ENCODE results near the gene OR13A1.
"Not testable (repeated sequence)": the region's sequence is repeated elsewhere in the genome, so short reads cannot be mapped to it uniquely, and the experiment has no call there.

OR13A1 gene, protein sequence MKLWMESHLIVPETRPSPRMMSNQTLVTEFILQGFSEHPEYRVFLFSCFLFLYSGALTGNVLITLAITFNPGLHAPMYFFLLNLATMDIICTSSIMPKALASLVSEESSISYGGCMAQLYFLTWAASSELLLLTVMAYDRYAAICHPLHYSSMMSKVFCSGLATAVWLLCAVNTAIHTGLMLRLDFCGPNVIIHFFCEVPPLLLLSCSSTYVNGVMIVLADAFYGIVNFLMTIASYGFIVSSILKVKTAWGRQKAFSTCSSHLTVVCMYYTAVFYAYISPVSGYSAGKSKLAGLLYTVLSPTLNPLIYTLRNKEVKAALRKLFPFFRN

DNA sequence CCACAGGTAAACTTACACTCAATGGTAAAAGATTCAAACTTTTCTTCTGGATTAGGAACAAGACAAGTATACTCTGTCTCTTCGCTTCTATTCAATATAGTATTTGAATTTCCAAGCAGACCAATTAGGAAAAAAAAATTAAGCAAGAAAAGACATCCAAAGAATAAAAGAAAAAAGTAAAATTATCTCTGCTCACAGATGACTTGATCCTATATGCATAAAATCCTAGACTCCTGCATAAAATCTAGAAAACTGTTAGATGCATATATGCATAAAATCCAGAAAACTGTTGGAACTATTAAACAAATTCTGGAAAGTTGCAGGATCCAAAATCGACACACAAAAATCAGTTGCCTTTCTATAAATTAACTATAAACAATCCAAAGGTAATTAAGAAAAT is at the start of gene OR13A1:
OR13A1 (minus strand) TSS at position 101 of the 400 bp plus-strand sequence. CDS start 11,186 bp downstream, outside the sequence.
- DNase-seq = no peak

DNA sequence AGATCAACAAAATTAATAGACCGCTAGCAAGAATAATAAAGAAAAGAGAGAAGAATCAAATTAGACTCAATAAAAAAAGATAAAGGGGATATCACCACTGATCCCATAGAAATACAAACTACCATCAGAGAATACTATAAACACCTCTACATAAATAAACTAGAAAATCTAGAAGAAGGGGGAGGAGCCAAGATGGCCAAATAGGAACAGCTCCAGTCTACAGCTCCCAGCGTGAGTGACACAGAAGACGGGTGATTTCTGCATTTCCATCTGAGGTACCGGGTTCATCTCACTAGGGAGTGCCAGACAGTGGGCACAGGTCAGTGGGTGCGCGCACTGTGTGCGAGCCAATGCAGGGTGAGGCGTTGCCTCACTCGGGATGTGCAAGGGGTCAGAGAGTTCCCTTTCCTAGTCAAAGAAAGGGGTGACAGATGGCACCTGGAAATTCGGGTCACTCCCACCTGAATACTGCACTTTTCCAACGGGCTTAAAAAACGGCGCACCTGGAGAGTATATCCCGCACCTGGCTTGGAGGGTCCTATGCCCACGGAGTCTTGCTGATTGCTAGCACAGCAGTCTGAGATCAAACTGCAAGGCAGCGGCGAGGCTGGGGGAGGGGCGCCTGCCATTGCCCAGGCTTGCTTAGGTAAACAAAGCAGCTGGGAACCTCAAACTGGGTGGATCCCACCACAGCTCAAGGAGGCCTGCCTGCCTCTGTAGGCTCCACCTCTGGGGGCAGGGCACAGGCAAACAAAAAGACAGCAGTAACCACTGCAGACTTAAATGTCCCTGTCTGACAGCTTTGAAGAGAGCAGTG is 46.8 kb upstream of the OR13A1 start:
- not testable (repeated sequence) for DNase-seq

DNA sequence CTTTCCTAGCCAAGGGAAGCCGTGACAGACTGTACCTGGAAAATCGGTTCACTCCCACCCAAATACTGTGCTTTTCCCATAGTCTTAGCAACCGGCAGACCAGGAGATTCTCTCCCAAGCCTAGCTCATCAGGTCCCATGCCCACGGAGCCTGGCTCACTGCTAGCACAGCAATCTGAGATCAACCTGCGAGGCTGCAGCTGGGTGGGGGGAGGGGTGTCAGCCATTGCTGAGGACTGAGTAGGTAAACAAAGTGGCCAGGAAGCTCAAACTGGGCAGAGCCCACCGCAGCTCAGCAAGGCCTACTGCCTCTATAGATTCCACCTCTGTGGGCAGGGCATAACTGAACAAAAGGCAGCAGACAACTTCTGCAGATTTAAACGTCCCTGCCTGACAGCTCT is 43.6 kb upstream of the OR13A1 start:
- DNase-seq = not testable (repeated sequence)

DNA sequence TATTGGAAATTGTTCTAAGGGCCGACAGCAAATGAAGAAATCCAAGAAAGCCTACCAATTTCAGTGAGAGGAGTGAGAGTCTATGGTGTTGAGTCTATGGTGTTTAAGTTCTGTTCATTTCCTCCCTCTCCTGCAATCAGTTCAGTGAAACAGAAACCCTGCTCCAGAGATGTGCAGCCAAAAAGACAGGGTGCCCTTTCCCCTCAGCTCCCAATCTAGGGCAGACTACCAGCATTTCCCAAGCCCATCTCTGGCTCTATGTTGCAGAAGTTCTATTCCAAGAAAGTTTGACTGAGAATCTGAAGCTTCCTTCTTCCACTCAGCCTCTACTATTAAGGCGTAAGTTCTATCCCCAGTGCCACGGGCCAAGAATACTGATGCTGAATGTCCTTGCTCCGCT is 40.1 kb upstream of the OR13A1 start:
- no peak for DNase-seq

- no peak for DNase-seq
These were observed 38.9 kb upstream of the OR13A1 start for GRCh38 chr10:45354261-45354660.

GRCh38 chr10:45353186-45353585 is 37.8 kb upstream of the OR13A1 start:
- DNase-seq = no peak

DNA sequence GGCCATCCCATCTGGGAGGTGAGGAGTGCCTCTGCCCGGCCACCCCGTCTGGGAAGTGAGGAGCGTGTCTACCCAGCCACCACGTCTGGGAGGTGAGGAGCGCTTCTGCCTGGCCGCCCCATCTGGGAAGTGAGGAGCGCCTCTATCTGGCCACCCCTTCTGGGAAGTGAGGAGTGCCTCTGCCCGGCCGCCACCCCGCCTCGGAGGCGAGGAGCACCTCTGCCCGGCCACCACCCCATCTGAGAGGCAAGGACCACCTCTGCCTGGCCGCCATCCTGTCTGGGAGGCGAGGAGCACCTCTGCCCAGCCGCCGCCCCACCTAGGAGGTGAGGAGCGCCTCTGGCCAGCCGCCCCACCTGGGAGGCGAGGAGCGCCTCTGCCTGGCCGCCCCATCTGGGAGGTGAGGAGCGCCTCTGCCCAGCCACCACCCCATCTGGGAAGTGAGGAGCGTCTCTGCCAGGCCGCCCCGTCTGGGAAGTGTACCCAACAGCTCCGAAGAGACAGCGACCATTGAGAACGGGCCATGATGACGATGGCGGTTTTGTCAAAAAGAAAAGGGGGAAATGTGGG is 32.9 kb upstream of the OR13A1 start:
- not testable (repeated sequence) for DNase-seq

- DNase-seq = not testable (repeated sequence)
These were observed 32.1 kb upstream of the OR13A1 start for GRCh38 chr10:45347464-45347863.

GRCh38 chr10:45346652-45347335 is 31.4 kb upstream of the OR13A1 start:
- not testable (repeated sequence) for DNase-seq

DNA sequence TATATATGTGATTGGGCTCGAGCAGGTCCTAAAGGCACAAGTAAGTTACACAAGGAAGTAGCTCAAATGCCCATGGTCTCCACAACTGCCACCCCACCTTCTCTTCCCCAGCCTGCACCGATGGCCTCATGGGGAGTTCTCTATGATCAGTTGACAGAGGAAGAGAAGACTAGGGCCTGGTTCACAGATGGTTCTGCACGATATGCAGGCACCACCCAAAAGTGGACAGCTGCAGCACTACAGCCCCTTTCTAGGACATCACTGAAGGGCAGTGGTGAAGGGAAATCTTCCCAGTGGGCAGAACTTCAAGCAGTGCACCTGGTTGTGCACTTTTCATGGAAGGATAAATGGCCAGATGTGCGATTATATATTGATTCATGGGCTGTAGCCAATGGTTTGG is 25.0 kb upstream of the OR13A1 start:
- not testable (repeated sequence) for DNase-seq

GRCh38 chr10:45339894-45340293 is 24.5 kb upstream of the OR13A1 start:
- no peak for DNase-seq

GRCh38 chr10:45331824-45332223 is 16.4 kb upstream of the OR13A1 start:
- not testable (repeated sequence) for DNase-seq

DNA sequence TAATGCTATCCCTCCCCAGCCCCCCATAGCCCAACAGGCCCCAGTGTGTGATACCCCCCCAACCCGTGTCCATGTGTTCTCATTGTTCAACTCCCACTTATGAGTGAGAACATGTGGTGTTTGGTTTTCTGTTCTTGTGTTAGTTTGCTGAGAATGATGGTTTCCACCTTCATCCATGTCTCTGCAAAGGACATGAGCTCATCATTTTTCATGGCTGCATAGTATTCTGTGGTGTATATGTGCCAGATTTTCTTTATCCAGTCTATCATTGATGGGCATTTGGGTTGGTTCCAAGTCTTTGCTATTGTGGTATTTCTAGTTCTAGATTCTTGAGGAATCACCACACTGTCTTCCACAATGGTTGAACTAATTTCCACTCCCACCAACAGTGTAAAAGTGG is 11.5 kb upstream of the OR13A1 start:
- not testable (repeated sequence) for DNase-seq

GRCh38 chr10:45325116-45325515 is 9.7 kb upstream of the OR13A1 start:
- DNase-seq = no peak

DNA sequence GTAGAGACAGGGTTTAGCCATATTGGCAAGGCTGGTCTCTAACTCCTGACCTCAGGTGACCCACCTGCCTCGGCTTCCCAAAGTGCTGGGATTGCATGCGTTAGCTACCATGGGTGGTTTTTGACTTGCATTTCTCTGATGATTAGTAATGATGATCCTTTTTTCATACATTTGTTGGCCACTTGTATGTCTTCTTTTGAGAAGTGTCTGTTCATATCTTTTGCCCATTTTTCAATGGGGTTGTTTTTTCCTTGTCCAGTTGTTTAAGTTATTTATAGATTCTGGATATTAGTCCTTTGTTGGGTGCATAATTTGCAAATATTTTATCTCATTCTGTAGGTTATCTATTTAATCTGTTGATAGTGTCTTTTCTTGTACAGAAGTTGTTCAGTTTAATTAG is 4.3 kb upstream of the OR13A1 start:
- no peak for DNase-seq

- no peak for DNase-seq
These were observed 2.0 kb downstream of the OR13A1 start for GRCh38 chr10:45313264-45313873.

GRCh38 chr10:45308707-45309106 is 6.7 kb downstream of the OR13A1 start:
- DNase-seq = no peak

DNA sequence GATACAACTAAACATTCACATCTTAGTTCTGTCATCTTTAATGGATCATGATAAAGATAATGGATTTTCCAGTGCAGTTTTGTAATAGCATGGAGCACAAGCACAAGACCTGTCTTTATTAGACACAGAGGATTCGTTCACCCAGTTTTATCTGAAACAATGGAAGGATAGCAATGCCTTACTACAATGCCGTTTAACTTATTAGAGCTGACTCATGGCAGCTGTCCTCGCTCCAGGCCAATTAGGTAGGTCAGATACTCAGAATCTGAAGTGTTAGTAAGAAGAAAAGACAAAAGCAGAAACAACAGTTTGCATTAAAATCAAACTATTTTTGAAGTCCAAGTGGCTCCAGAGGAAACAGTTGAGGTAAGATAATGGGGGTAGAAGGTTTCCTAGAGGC is 12.8 kb downstream of the OR13A1 start:
- no peak for DNase-seq

GRCh38 chr10:45298341-45298955 is 17.0 kb downstream of the OR13A1 start:
- not testable (repeated sequence) for DNase-seq

GRCh38 chr10:45294681-45295080 is 20.7 kb downstream of the OR13A1 start:
- DNase-seq = no peak

DNA sequence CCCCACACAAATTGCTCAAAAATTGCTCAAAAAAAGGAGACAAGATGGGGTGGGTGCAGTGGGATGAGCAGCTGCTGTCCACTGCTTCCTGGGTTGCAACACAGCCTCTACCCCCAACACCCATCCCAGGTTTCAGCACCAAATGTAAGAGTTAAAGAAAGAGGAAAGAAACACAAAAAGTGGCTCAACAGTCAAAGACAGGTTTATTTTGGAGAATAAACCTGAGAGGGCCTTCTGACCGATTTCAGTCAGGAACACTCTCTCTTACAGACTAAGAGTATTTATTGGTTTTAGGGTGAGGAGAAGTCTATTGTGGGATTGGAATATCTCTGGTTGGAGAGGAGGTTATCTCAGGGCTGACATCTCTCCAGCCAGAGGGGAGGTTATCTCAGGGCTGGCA is 28.4 kb downstream of the OR13A1 start:
- no peak for DNase-seq

DNA sequence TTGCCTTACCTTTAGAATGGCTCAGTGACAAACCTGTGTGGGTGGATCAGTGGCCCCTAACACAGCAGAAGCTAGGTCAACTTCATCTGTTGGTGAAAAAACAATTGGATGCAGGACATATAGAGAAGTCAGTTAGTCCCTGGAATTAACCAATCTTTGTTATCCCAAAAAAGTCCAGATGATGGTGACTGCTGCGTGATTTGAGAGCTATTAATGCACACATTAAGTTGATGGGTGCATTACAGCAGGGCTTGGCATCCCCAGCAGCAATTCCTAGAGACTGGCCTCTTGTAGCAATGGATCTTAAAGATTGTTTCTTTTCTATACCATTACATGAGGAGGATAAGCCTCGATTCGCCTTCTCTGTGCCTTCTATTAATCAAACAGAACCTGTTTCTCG is 33.3 kb downstream of the OR13A1 start:
- DNase-seq = no peak
